Nephron (organoid): ENCODE results near the gene ODAD4.

Experiments used
- H3K27ac Mint-ChIP-seq, 3 experiments: 2 replicates each; pipeline ENCODE4 v1.8.0; 2020; ENCODE audit warnings: mixed read lengths in 3 of 3, mild to moderate bottlenecking in 2 of 3, moderate library complexity in 1 of 3
- H3K27me3 Mint-ChIP-seq: 2 replicates; pipeline ENCODE4 v1.8.0; 2021; ENCODE audit warnings: low read depth, mild to moderate bottlenecking, moderate library complexity, mixed read lengths
- H3K36me3 Mint-ChIP-seq: 2 replicates; pipeline ENCODE4 v1.8.0; 2020; ENCODE audit warnings: low read depth, mixed read lengths
- H3K4me1 Mint-ChIP-seq: 2 replicates; pipeline ENCODE4 v1.8.0; 2020; ENCODE audit warnings: mixed read lengths
- H3K4me3 Mint-ChIP-seq, 3 experiments: 2 replicates each; pipeline ENCODE4 v1.8.0; 2020; ENCODE audit warnings: mild to moderate bottlenecking in 3 of 3, mixed read lengths in 3 of 3, moderate library complexity in 2 of 3
- H3K9me3 Mint-ChIP-seq: 2 replicates; pipeline ENCODE4 v1.8.0; 2020; ENCODE audit warnings: mixed read lengths
- CTCF ChIP-seq, 3 experiments: fragments of 200-600 bp; sonication (generic); IDR thresholded peaks; one replicate each; pipeline ENCODE4 v1.5.0; 2021; ENCODE audit warnings: antibody characterized with exemption in 3 of 3; ENCODE audit not compliant: unreplicated experiment in 3 of 3

Gene ODAD4

GRCh38 chr17:41892021-41892376, 38.4 kb upstream of the ODAD4 start:
- Mint-ChIP-seq H3K27ac (no peak overlapping the region), H3K27me3 (no peaks in the 10 kb centered on the region), H3K9me3 (no peaks in the 10 kb centered on the region), H3K4me1 (peaks cover 11% of the 10 kb centered on the region), H3K4me3 (no peak overlapping the region), H3K36me3 (peaks cover 74% of the 10 kb centered on the region)
- TF ChIP-seq CTCF (IDR thresholded peaks at IDR 0.05; ENCODE audit: unreplicated experiment in 3 of 3), result no peak

GRCh38 chr17:41893384-41893783, 37.0 kb upstream of the ODAD4 start:
- Mint-ChIP-seq H3K27ac (no peak overlapping the region), H3K9me3 (no peaks in the 10 kb centered on the region), H3K27me3 (no peaks in the 10 kb centered on the region), H3K36me3 (peaks cover 70% of the 10 kb centered on the region), H3K4me1 (peaks cover 11% of the 10 kb centered on the region), H3K4me3 (no peak overlapping the region)
- no peak for TF ChIP-seq CTCF (IDR thresholded peaks at IDR 0.05; ENCODE audit: unreplicated experiment in 3 of 3)

- TF ChIP-seq CTCF (IDR thresholded peaks at IDR 0.05; ENCODE audit: unreplicated experiment in 3 of 3), result no peak
- Mint-ChIP-seq H3K4me1 (peaks cover 11% of the 10 kb centered on the region), H3K36me3 (peaks cover 77% of the 10 kb centered on the region), H3K9me3 (no peaks in the 10 kb centered on the region), H3K4me3 (no peak overlapping the region), H3K27me3 (no peaks in the 10 kb centered on the region), H3K27ac (peak overlapping the region in 2 of 3 experiments; percentile 39 to 87)
These were observed 35.6 kb upstream of the ODAD4 start for GRCh38 chr17:41894791-41895331.

GRCh38 chr17:41895617-41896016, 34.8 kb upstream of the ODAD4 start:
- Mint-ChIP-seq H3K27me3 (no peaks in the 10 kb centered on the region), H3K27ac (peak overlapping the region; percentile 28 to 87 (median 61)), H3K36me3 (peaks cover 78% of the 10 kb centered on the region), H3K9me3 (no peaks in the 10 kb centered on the region), H3K4me1 (peaks cover 11% of the 10 kb centered on the region), H3K4me3 (no peak overlapping the region)
- no peak for TF ChIP-seq CTCF (IDR thresholded peaks at IDR 0.05; ENCODE audit: unreplicated experiment in 3 of 3)

GRCh38 chr17:41896726-41897125, 33.7 kb upstream of the ODAD4 start:
- H3K9me3 Mint-ChIP-seq, result no peaks in the 10 kb centered on the region
- H3K36me3 Mint-ChIP-seq, result peaks cover 85% of the 10 kb centered on the region
- H3K27me3 Mint-ChIP-seq, result no peaks in the 10 kb centered on the region
- TF ChIP-seq CTCF (IDR thresholded peaks at IDR 0.05; ENCODE audit: unreplicated experiment in 3 of 3), result no peak
- peak overlapping the region in 1 of 3 experiments; percentile 61 for H3K27ac Mint-ChIP-seq
- no peak overlapping the region for H3K4me3 Mint-ChIP-seq
- H3K4me1 Mint-ChIP-seq, result peaks cover 11% of the 10 kb centered on the region

- Mint-ChIP-seq H3K9me3 (no peaks in the 10 kb centered on the region), H3K4me1 (peaks cover under 1% of the 10 kb centered on the region), H3K36me3 (peaks cover 67% of the 10 kb centered on the region), H3K4me3 (no peak overlapping the region), H3K27me3 (no peaks in the 10 kb centered on the region), H3K27ac (no peak overlapping the region)
- TF ChIP-seq CTCF (IDR thresholded peaks at IDR 0.05; ENCODE audit: unreplicated experiment in 3 of 3), result no peak
These were observed 28.8 kb upstream of the ODAD4 start for GRCh38 chr17:41901646-41902045.
